NCI-H446 (cell line): ENCODE measurements around the gene TRPM3.
"Not testable (repeated sequence)": the region's sequence is repeated elsewhere in the genome, so short reads cannot be mapped to it uniquely, and the experiment has no call there.

Experiments used
- DNase-seq, 2 experiments: peaks; one replicate each; lab custom pipeline; 2025; lab: John Stamatoyannopoulos, UW

TRPM3 gene

GRCh38 chr9:70753311-70753710 lies 368.1 kb downstream of the TRPM3 start:
- no peak for DNase-seq

GRCh38 chr9:70749066-70749465 lies 372.4 kb downstream of the TRPM3 start:
- DNase-seq, result no peak

GRCh38 chr9:70747261-70747718 lies 374.1 kb downstream of the TRPM3 start:
- no peak for DNase-seq

GRCh38 chr9:70746760-70747159 lies 374.7 kb downstream of the TRPM3 start:
- peak in 1 of 2 experiments; percentile 0 for DNase-seq

GRCh38 chr9:70746316-70746715 lies 375.1 kb downstream of the TRPM3 start:
- no peak for DNase-seq

- not testable (repeated sequence) for DNase-seq
These were observed 396.6 kb downstream of the TRPM3 start for GRCh38 chr9:70724794-70725193.

GRCh38 chr9:70724025-70724424 lies 397.4 kb downstream of the TRPM3 start:
- not testable (repeated sequence) for DNase-seq

GRCh38 chr9:70706797-70707196 lies 414.6 kb downstream of the TRPM3 start:
- not testable (repeated sequence) for DNase-seq

GRCh38 chr9:70701163-70701562 lies 420.3 kb downstream of the TRPM3 start:
- no peak for DNase-seq

GRCh38 chr9:70696694-70697335 lies 424.6 kb downstream of the TRPM3 start:
- DNase-seq, result no peak

- no peak for DNase-seq
These were observed 426.7 kb downstream of the TRPM3 start for GRCh38 chr9:70694758-70695157.

GRCh38 chr9:70693186-70693585 lies 428.2 kb downstream of the TRPM3 start:
- DNase-seq, result no peak

- no peak for DNase-seq
These were observed 429.0 kb downstream of the TRPM3 start for GRCh38 chr9:70692431-70692830.

GRCh38 chr9:70688704-70689103 lies 432.7 kb downstream of the TRPM3 start:
- no peak for DNase-seq

GRCh38 chr9:70683841-70684240 lies 437.6 kb downstream of the TRPM3 start:
- no peak for DNase-seq

- no peak for DNase-seq
These were observed 439.1 kb downstream of the TRPM3 start for GRCh38 chr9:70682298-70682697.

- no peak for DNase-seq
These were observed 441.6 kb downstream of the TRPM3 start for GRCh38 chr9:70679845-70680244.

GRCh38 chr9:70678153-70678552 lies 443.3 kb downstream of the TRPM3 start:
- no peak for DNase-seq

GRCh38 chr9:70677055-70677735 lies 444.2 kb downstream of the TRPM3 start:
- no peak for DNase-seq

GRCh38 chr9:70675868-70676370 lies 445.5 kb downstream of the TRPM3 start:
- no peak for DNase-seq

GRCh38 chr9:70673844-70674243 lies 447.6 kb downstream of the TRPM3 start:
- DNase-seq, result no peak

GRCh38 chr9:70672161-70672649 lies 449.2 kb downstream of the TRPM3 start:
- no peak for DNase-seq

GRCh38 chr9:70668751-70669150 lies 452.7 kb downstream of the TRPM3 start:
- peak; percentile 33 to 74 for DNase-seq
